Activated T-cell treated with anti-CD3 and anti-CD28 coated beads, Interleukin-2, amount 50 U/mL, for 24 hours (primary cell): ENCODE data around the gene OGA.

ENCODE experiments used
- DNase-seq: peaks from one replicate; pipeline ENCODE4 v3.0.0-alpha.2; 2020
- H3K27ac Mint-ChIP-seq: 2 replicates; pipeline ENCODE4 v1.8.0; 2020; ENCODE audit warnings: mild to moderate bottlenecking, mixed read lengths
- H3K27me3 Mint-ChIP-seq: 2 replicates; pipeline ENCODE4 v1.8.0; 2020; ENCODE audit warnings: mixed read lengths
- H3K36me3 Mint-ChIP-seq: 2 replicates; pipeline ENCODE4 v1.8.0; 2020; ENCODE audit warnings: low read depth, mixed read lengths
- H3K4me1 Mint-ChIP-seq: 2 replicates; pipeline ENCODE4 v1.8.0; 2020; ENCODE audit warnings: low read depth, mixed read lengths
- H3K4me3 Mint-ChIP-seq: 2 replicates; pipeline ENCODE4 v1.8.0; 2020; ENCODE audit warnings: mild to moderate bottlenecking, moderate library complexity, mixed read lengths
- H3K9me3 Mint-ChIP-seq: 2 replicates; pipeline ENCODE4 v1.8.0; 2020; ENCODE audit warnings: mixed read lengths

Gene OGA

GRCh38 chr10:101828766-101829551, 10.7 kb upstream of the OGA start:
- Mint-ChIP-seq H3K9me3 (no peaks in the 10 kb centered on the region), H3K27me3 (no peaks in the 10 kb centered on the region), H3K36me3 (no peaks in the 10 kb centered on the region), H3K4me1 (peaks cover 35% of the 10 kb centered on the region), H3K4me3 (no peak overlapping the region), H3K27ac (no peak overlapping the region)
- peak; percentile 28 for DNase-seq

GRCh38 chr10:101827919-101828600, 9.8 kb upstream of the OGA start:
- no peak for DNase-seq
- Mint-ChIP-seq H3K9me3 (no peaks in the 10 kb centered on the region), H3K27ac (peak overlapping the region; percentile 29), H3K36me3 (no peaks in the 10 kb centered on the region), H3K4me3 (no peak overlapping the region), H3K27me3 (no peaks in the 10 kb centered on the region), H3K4me1 (peaks cover 27% of the 10 kb centered on the region)

- DNase-seq = no peak
- Mint-ChIP-seq H3K4me3 (no peak overlapping the region), H3K4me1 (peaks cover 23% of the 10 kb centered on the region), H3K27me3 (no peaks in the 10 kb centered on the region), H3K27ac (no peak overlapping the region), H3K9me3 (no peaks in the 10 kb centered on the region), H3K36me3 (no peaks in the 10 kb centered on the region)
Observed at GRCh38 chr10:101826852-101827434, 8.7 kb upstream of the OGA start.

GRCh38 chr10:101824736-101825135, 6.5 kb upstream of the OGA start:
- H3K36me3 Mint-ChIP-seq = no peaks in the 10 kb centered on the region
- peaks cover 18% of the 10 kb centered on the region for H3K4me1 Mint-ChIP-seq
- H3K27me3 Mint-ChIP-seq = no peaks in the 10 kb centered on the region
- no peak overlapping the region for H3K27ac Mint-ChIP-seq
- no peak overlapping the region for H3K4me3 Mint-ChIP-seq
- no peak for DNase-seq
- no peaks in the 10 kb centered on the region for H3K9me3 Mint-ChIP-seq

- Mint-ChIP-seq H3K9me3 (no peaks in the 10 kb centered on the region), H3K27ac (peak overlapping the region; percentile 97), H3K4me1 (peaks cover 44% of the 10 kb centered on the region), H3K36me3 (peaks cover 38% of the 10 kb centered on the region), H3K27me3 (no peaks in the 10 kb centered on the region), H3K4me3 (peak overlapping the region; percentile 94)
- DNase-seq = no peak
Observed at GRCh38 chr10:101818872-101819633, 809 bp upstream of the OGA start.

GRCh38 chr10:101817337-101818118, 716 bp downstream of the OGA start:
- Mint-ChIP-seq H3K36me3 (peaks cover 53% of the 10 kb centered on the region), H3K4me3 (peak overlapping the region; percentile 94), H3K9me3 (no peaks in the 10 kb centered on the region), H3K27me3 (no peaks in the 10 kb centered on the region), H3K27ac (peak overlapping the region; percentile 97), H3K4me1 (peaks cover 59% of the 10 kb centered on the region)
- DNase-seq = no peak

- Mint-ChIP-seq H3K4me1 (peaks cover 63% of the 10 kb centered on the region), H3K27me3 (no peaks in the 10 kb centered on the region), H3K4me3 (peak overlapping the region; percentile 94), H3K27ac (peak overlapping the region; percentile 97), H3K36me3 (peaks cover 60% of the 10 kb centered on the region), H3K9me3 (no peaks in the 10 kb centered on the region)
- no peak for DNase-seq
Observed at GRCh38 chr10:101816913-101817336, 1.3 kb downstream of the OGA start.

- no peak for DNase-seq
- peak overlapping the region; percentile 97 for H3K27ac Mint-ChIP-seq
- H3K9me3 Mint-ChIP-seq = no peaks in the 10 kb centered on the region
- H3K36me3 Mint-ChIP-seq = peaks cover 65% of the 10 kb centered on the region
- H3K4me3 Mint-ChIP-seq = peak overlapping the region; percentile 94
- no peaks in the 10 kb centered on the region for H3K27me3 Mint-ChIP-seq
- H3K4me1 Mint-ChIP-seq = peaks cover 62% of the 10 kb centered on the region
Observed at GRCh38 chr10:101816376-101816775, 1.9 kb downstream of the OGA start.

- Mint-ChIP-seq H3K36me3 (peaks cover 80% of the 10 kb centered on the region), H3K9me3 (no peaks in the 10 kb centered on the region), H3K4me1 (peaks cover 60% of the 10 kb centered on the region), H3K27me3 (no peaks in the 10 kb centered on the region), H3K27ac (peak overlapping the region; percentile 97), H3K4me3 (peak overlapping the region; percentile 94)
- no peak for DNase-seq
Observed at GRCh38 chr10:101814466-101815071, 3.7 kb downstream of the OGA start.

GRCh38 chr10:101812606-101813005, 5.6 kb downstream of the OGA start:
- no peak for DNase-seq
- Mint-ChIP-seq H3K27ac (peak overlapping the region; percentile 97), H3K27me3 (no peaks in the 10 kb centered on the region), H3K36me3 (peaks cover 92% of the 10 kb centered on the region), H3K4me1 (peaks cover 60% of the 10 kb centered on the region), H3K4me3 (no peak overlapping the region), H3K9me3 (no peaks in the 10 kb centered on the region)

- no peak overlapping the region for H3K4me3 Mint-ChIP-seq
Observed at GRCh38 chr10:101807158-101807557, 11.1 kb downstream of the OGA start.

GRCh38 chr10:101803511-101803910, 14.7 kb downstream of the OGA start:
- no peak for DNase-seq
- no peak overlapping the region for H3K4me3 Mint-ChIP-seq
- H3K27me3 Mint-ChIP-seq = no peaks in the 10 kb centered on the region
- peaks cover 90% of the 10 kb centered on the region for H3K36me3 Mint-ChIP-seq
- peaks cover 38% of the 10 kb centered on the region for H3K4me1 Mint-ChIP-seq
- no peaks in the 10 kb centered on the region for H3K9me3 Mint-ChIP-seq
- peak overlapping the region; percentile 67 for H3K27ac Mint-ChIP-seq

More at GRCh38 chr10:101807158-101807557, 11.1 kb downstream of the OGA start:
- H3K4me1 Mint-ChIP-seq = peaks cover 40% of the 10 kb centered on the region
- H3K27ac Mint-ChIP-seq = peak overlapping the region; percentile 71
- H3K27me3 Mint-ChIP-seq = no peaks in the 10 kb centered on the region
- no peak for DNase-seq
- no peaks in the 10 kb centered on the region for H3K9me3 Mint-ChIP-seq
- H3K36me3 Mint-ChIP-seq = peaks cover 88% of the 10 kb centered on the region

GRCh38 chr10:101797403-101798059, 20.7 kb downstream of the OGA start:
- no peaks in the 10 kb centered on the region for H3K9me3 Mint-ChIP-seq
- H3K4me1 Mint-ChIP-seq = peaks cover 31% of the 10 kb centered on the region
- no peak for DNase-seq
- H3K27ac Mint-ChIP-seq = peak overlapping the region; percentile 30
- H3K4me3 Mint-ChIP-seq = no peak overlapping the region
- H3K27me3 Mint-ChIP-seq = no peaks in the 10 kb centered on the region
- peaks cover 96% of the 10 kb centered on the region for H3K36me3 Mint-ChIP-seq
